Kidney (tissue), 14 donors: ENCODE results near the gene POU4F1. TPM values are rescaled to one million over a fixed set of nuclear protein-coding genes. Genes with fewer than 3 reads are reported as not detected.

Experiments used
- DNase-seq, 5 donors: peaks; one replicate each; pipeline ENCODE4 v3.0.0-alpha.2; 2013 to 2020
- FAIRE-seq: peaks from 2 replicates; lab custom pipeline; 2012; peaks lifted over from hg19 to GRCh38; lab: Jason Lieb, UNC
- H3K27ac ChIP-seq, 2 donors: one replicate each; pipeline ENCODE4 v1.7.0; 2013; ENCODE audit warnings: low read depth in 2 of 2, low read length in 2 of 2, inconsistent platforms in 1 of 2
- H3K27me3 ChIP-seq: one replicate; pipeline ENCODE4 v1.7.1; 2013; ENCODE audit warnings: low read length, inconsistent platforms; ENCODE audit not compliant: control insufficient read depth, insufficient read depth
- H3K36me3 ChIP-seq, 3 donors: one replicate each; pipeline versions ENCODE4 v1.7.0 to v1.7.1; 2013; ENCODE audit warnings: low read length in 3 of 3, control low read depth in 1 of 3, inconsistent platforms in 1 of 3; ENCODE audit not compliant: insufficient read depth in 3 of 3, control insufficient read depth in 2 of 3
- H3K4me1 ChIP-seq, 3 donors: one replicate each; pipeline versions ENCODE4 v1.7.0 to v1.7.1; 2013; ENCODE audit warnings: low read length in 3 of 3, inconsistent platforms in 1 of 3, low read depth in 1 of 3; ENCODE audit not compliant: control insufficient read depth in 2 of 3, insufficient read depth in 2 of 3
- H3K4me3 ChIP-seq, 3 donors: one replicate each; pipeline versions ENCODE4 v1.7.0 to v1.8.1; 2013; ENCODE audit warnings: low read length in 3 of 3, control low read depth in 1 of 3, inconsistent platforms in 1 of 3
- H3K9ac ChIP-seq, 3 donors: one replicate each; pipeline versions ENCODE4 v1.7.0 to v1.7.1; 2013; ENCODE audit warnings: low read length in 3 of 3, control low read depth in 1 of 3, inconsistent platforms in 1 of 3
- H3K9me3 ChIP-seq, 3 donors: one replicate each; pipeline versions ENCODE4 v1.7.0 to v1.7.1; 2013; ENCODE audit warnings: low read length in 3 of 3, control low read depth in 1 of 3, inconsistent platforms in 1 of 3; ENCODE audit not compliant: control insufficient read depth in 2 of 3, insufficient read depth in 1 of 3
- CTCF ChIP-seq: IDR thresholded peaks from 3 replicates; pipeline ENCODE4 v1.5.1; 2012; ENCODE audit warnings: mild to moderate bottlenecking, moderate library complexity, borderline replicate concordance; ENCODE audit not compliant: insufficient read depth; ENCODE audit errors: extremely low read depth
- intact Hi-C: fragments of 100-400 bp; cut with DNase I; formaldehyde crosslinking; loops from one replicate; pipeline ENCODE4 v1.11.1; 2022
- polyA plus RNA-seq: library from polyadenylated mRNA; stranded (reverse); fragments of 350-450 nt; fragmentation: Illumina TruSeq; extraction: RNeasy Lipid Tissue Mini Kit (QIAGEN cat#74804); gene quantifications from one replicate; pipeline ENCODE4 v1.2.3, GENCODE V29; 2014; ENCODE audit warnings: low read depth, low replicate concordance; ENCODE audit not compliant: insufficient read depth
- total RNA-seq: library from RNA; stranded (reverse); fragmentation: NEBNext Ultra II Directional; extraction: Animal tissue kit (Norgen Biotek cat#: 25700); gene quantifications from one replicate; pipeline ENCODE4 v1.2.1, GENCODE V29; 2021
- donor health status: control.
- donor health status: control.
- donor health status: control.
- donor health status: control.
- donor health status: control.
- donor health status: DM: yes; HTN: yes; CAD: no.
- donor health status: Normal renal cell carcinoma (clear cell type).

Gene POU4F1
- total and polyA plus RNA-seq, 2 donors from 2014 or later = not detected

- H3K9ac ChIP-seq = no peak overlapping the region
- H3K27ac ChIP-seq = no peak overlapping the region
- H3K9me3 ChIP-seq = no peaks in the 10 kb centered on the region
- TF ChIP-seq CTCF = no peak
- H3K27me3 ChIP-seq = no peaks in the 10 kb centered on the region
- no peak overlapping the region for H3K4me3 ChIP-seq
- DNase-seq = no peak
- H3K4me1 ChIP-seq = no peaks in the 10 kb centered on the region
- FAIRE-seq = no peak
- H3K36me3 ChIP-seq = peaks cover 2 to 17% (median 12%) of the 10 kb centered on the region in 3 donors
- intact Hi-C loops = no loop called here
These were observed 29.6 kb upstream of the POU4F1 start for GRCh38 chr13:78632996-78633395.

- TF ChIP-seq CTCF = no peak
- H3K36me3 ChIP-seq = peaks cover 0 to 12% (median 6%) of the 10 kb centered on the region in 3 donors
- H3K9me3 ChIP-seq = no peaks in the 10 kb centered on the region
- no peak overlapping the region for H3K4me3 ChIP-seq
- intact Hi-C loops = no loop called here
- DNase-seq (no peak), FAIRE-seq (no peak)
- H3K27ac ChIP-seq = no peak overlapping the region
- no peak overlapping the region for H3K9ac ChIP-seq
- H3K27me3 ChIP-seq = no peaks in the 10 kb centered on the region
- no peaks in the 10 kb centered on the region for H3K4me1 ChIP-seq
These were observed 27.7 kb upstream of the POU4F1 start for GRCh38 chr13:78631077-78631476.

GRCh38 chr13:78630511-78630910 lies 27.2 kb upstream of the POU4F1 start:
- DNase-seq (no peak), FAIRE-seq (no peak)
- Histone ChIP-seq H3K36me3 (peaks cover 0 to 12% (median 6%) of the 10 kb centered on the region in 3 donors), H3K27ac (no peak overlapping the region), H3K9me3 (no peaks in the 10 kb centered on the region), H3K9ac (no peak overlapping the region), H3K4me1 (no peaks in the 10 kb centered on the region), H3K27me3 (no peaks in the 10 kb centered on the region), H3K4me3 (no peak overlapping the region)
- no peak for TF ChIP-seq CTCF
- intact Hi-C loops = no loop called here

- Histone ChIP-seq H3K27ac (no peak overlapping the region), H3K9ac (no peak overlapping the region), H3K4me3 (no peak overlapping the region), H3K4me1 (peaks cover 0 to 2% (median 0%) of the 10 kb centered on the region in 3 donors), H3K27me3 (no peaks in the 10 kb centered on the region), H3K9me3 (no peaks in the 10 kb centered on the region), H3K36me3 (peaks cover 0 to 4% (median 0%) of the 10 kb centered on the region in 3 donors)
- intact Hi-C loops = no loop called here
- FAIRE-seq (no peak), DNase-seq (no peak)
- TF ChIP-seq CTCF = no peak
These were observed 22.0 kb upstream of the POU4F1 start for GRCh38 chr13:78625384-78625783.
